GM19035 (cell line): ENCODE results near the gene IQCF6.
"Not testable (repeated sequence)": the region's sequence is repeated elsewhere in the genome, so short reads cannot be mapped to it uniquely, and the experiment has no call there.

Source experiments
- ATAC-seq: cut with Tn5 transposase; IDR thresholded peaks from one replicate; pipeline ENCODE4 v1.9.1; 2021; ENCODE audit not compliant: unreplicated experiment

Gene IQCF6

GRCh38 chr3:51779137-51779536, at the start of gene IQCF6:
TSS of gene IQCF6 (minus strand) at chr3:51779237. CDS start at chr3:51779224, 13 bp downstream.
- no peak for ATAC-seq

- ATAC-seq, result no peak
Observed at GRCh38 chr3:51828297-51828696, 49.3 kb upstream of the IQCF6 start.

- no peak for ATAC-seq
Observed at GRCh38 chr3:51819709-51820406, 40.8 kb upstream of the IQCF6 start.

- ATAC-seq, result no peak
Observed at GRCh38 chr3:51819151-51819550, 40.1 kb upstream of the IQCF6 start.

GRCh38 chr3:51817375-51817774, 38.3 kb upstream of the IQCF6 start:
- no peak for ATAC-seq

- ATAC-seq, result no peak
Observed at GRCh38 chr3:51816723-51817122, 37.7 kb upstream of the IQCF6 start.

- no peak for ATAC-seq
Observed at GRCh38 chr3:51815614-51816013, 36.6 kb upstream of the IQCF6 start.

GRCh38 chr3:51814034-51814433, 35.0 kb upstream of the IQCF6 start:
- ATAC-seq, result no peak

GRCh38 chr3:51813539-51813938, 34.5 kb upstream of the IQCF6 start:
- no peak for ATAC-seq

GRCh38 chr3:51808934-51809333, 29.9 kb upstream of the IQCF6 start:
- ATAC-seq, result no peak

GRCh38 chr3:51802106-51802703, 23.2 kb upstream of the IQCF6 start:
- ATAC-seq, result no peak

GRCh38 chr3:51800750-51801125, 21.7 kb upstream of the IQCF6 start:
- ATAC-seq, result no peak

- no peak for ATAC-seq
Observed at GRCh38 chr3:51799879-51800749, 21.1 kb upstream of the IQCF6 start.

- no peak for ATAC-seq
Observed at GRCh38 chr3:51798411-51798963, 19.4 kb upstream of the IQCF6 start.

- ATAC-seq, result no peak
Observed at GRCh38 chr3:51796854-51797253, 17.8 kb upstream of the IQCF6 start.

GRCh38 chr3:51794206-51794605, 15.2 kb upstream of the IQCF6 start:
- no peak for ATAC-seq

GRCh38 chr3:51792206-51792605, 13.2 kb upstream of the IQCF6 start:
- ATAC-seq, result no peak

- no peak for ATAC-seq
Observed at GRCh38 chr3:51789437-51789836, 10.4 kb upstream of the IQCF6 start.

- ATAC-seq, result not testable (repeated sequence)
Observed at GRCh38 chr3:51787576-51787975, 8.5 kb upstream of the IQCF6 start.

GRCh38 chr3:51786267-51786666, 7.2 kb upstream of the IQCF6 start:
- no peak for ATAC-seq

GRCh38 chr3:51778554-51778953, 483 bp downstream of the IQCF6 start:
- no peak for ATAC-seq

- no peak for ATAC-seq
Observed at GRCh38 chr3:51777985-51778384, 1.1 kb downstream of the IQCF6 start.
